ENCODE data around the gene P2RX4.
"Not testable (repeated sequence)": the region's sequence is repeated elsewhere in the genome, so short reads cannot be mapped to it uniquely, and the experiment has no call there.

Gene P2RX4

GRCh38 chr12:121253638-121254335 lies 43.9 kb downstream of the P2RX4 start:
- TF ChIP-seq CTCF (conservative IDR thresholded peaks at IDR 0.05; ENCODE audit: low read depth, low read length): no peak
- H3K4me3 ChIP-seq (ENCODE audit: low read length): no peak overlapping the region
- no peak for DNase-seq (ENCODE audit: low read depth)

- TF ChIP-seq CTCF (conservative IDR thresholded peaks at IDR 0.05; ENCODE audit: low read depth, low read length): no peak
- no peak overlapping the region for H3K4me3 ChIP-seq (ENCODE audit: low read length)
- DNase-seq (ENCODE audit: low read depth): no peak
These were observed 45.5 kb downstream of the P2RX4 start for GRCh38 chr12:121255433-121255832.

- not testable (repeated sequence) for DNase-seq (ENCODE audit: low read depth); H3K4me3 ChIP-seq (ENCODE audit: low read length)
These were observed 47.9 kb downstream of the P2RX4 start for GRCh38 chr12:121257704-121258449.

GRCh38 chr12:121259074-121259473 lies 49.1 kb downstream of the P2RX4 start:
- H3K4me3 ChIP-seq (ENCODE audit: low read length): no peak overlapping the region
- DNase-seq (ENCODE audit: low read depth): no peak
- no peak for TF ChIP-seq CTCF (conservative IDR thresholded peaks at IDR 0.05; ENCODE audit: low read depth, low read length)

GRCh38 chr12:121260091-121260490 lies 50.2 kb downstream of the P2RX4 start:
- H3K4me3 ChIP-seq (ENCODE audit: low read length): no peak overlapping the region
- no peak for DNase-seq (ENCODE audit: low read depth)
- TF ChIP-seq CTCF (conservative IDR thresholded peaks at IDR 0.05; ENCODE audit: low read depth, low read length): no peak

- no peak for DNase-seq (ENCODE audit: low read depth)
- H3K4me3 ChIP-seq (ENCODE audit: low read length): no peak overlapping the region
- TF ChIP-seq CTCF (conservative IDR thresholded peaks at IDR 0.05; ENCODE audit: low read depth, low read length): no peak
These were observed 51.5 kb downstream of the P2RX4 start for GRCh38 chr12:121261398-121261797.

- no peak for TF ChIP-seq CTCF (conservative IDR thresholded peaks at IDR 0.05; ENCODE audit: low read depth, low read length)
- H3K4me3 ChIP-seq (ENCODE audit: low read length): no peak overlapping the region
- no peak for DNase-seq (ENCODE audit: low read depth)
These were observed 53.4 kb downstream of the P2RX4 start for GRCh38 chr12:121263206-121263935.

Measured in retinal pigment epithelial cell (primary cell).